Measurements from ENCODE around the gene AKAP7. TPM values are rescaled to one million over a fixed set of nuclear protein-coding genes. Genes with fewer than 3 reads are reported as not detected.

AKAP7 gene
- total RNA-seq, 1 experiment from 2014 or later = 3.1 TPM

DNA sequence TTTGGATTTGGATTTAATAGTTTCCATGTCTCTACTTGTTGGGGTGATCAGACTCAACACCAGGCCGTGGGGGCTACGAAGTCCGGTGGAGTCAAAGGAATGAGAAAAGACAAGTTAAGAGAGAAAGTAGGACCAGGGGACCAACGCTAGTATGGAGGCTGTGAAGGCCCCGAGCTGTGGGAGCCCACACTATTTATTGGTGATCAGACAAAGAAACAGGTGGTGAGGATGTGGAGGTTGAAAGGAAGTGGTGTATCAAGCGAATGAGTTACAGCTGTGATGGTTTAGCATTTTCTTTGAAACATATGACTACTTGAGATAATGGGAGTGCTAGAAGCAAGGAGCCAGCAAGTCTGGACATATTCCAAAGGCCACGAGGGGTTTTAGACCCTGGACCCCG is 62.4 kb downstream of the AKAP7 start:
- no peak for ATAC-seq
- no peaks in the 10 kb centered on the region for H3K79me2 ChIP-seq (ENCODE audit: insufficient read depth, low read length)
- H3K9ac ChIP-seq (ENCODE audit: low read length) = no peak overlapping the region
- H3K9me3 ChIP-seq (ENCODE audit: control insufficient read depth in 1 of 2, insufficient read depth in 1 of 2, low read depth in 1 of 2, low read length in 2 of 2) = no peaks in the 10 kb centered on the region
- intact Hi-C loops (cut with micrococcal nuclease) = no loop called here
- H3K4me3 ChIP-seq (replicated peaks in 1 of 2; ENCODE audit: low read depth in 1 of 2, low read length in 2 of 2) = no peak overlapping the region
- H3K9me2 ChIP-seq (ENCODE audit: insufficient read depth) = no peaks in the 10 kb centered on the region
- TF ChIP-seq, protein P1, sequence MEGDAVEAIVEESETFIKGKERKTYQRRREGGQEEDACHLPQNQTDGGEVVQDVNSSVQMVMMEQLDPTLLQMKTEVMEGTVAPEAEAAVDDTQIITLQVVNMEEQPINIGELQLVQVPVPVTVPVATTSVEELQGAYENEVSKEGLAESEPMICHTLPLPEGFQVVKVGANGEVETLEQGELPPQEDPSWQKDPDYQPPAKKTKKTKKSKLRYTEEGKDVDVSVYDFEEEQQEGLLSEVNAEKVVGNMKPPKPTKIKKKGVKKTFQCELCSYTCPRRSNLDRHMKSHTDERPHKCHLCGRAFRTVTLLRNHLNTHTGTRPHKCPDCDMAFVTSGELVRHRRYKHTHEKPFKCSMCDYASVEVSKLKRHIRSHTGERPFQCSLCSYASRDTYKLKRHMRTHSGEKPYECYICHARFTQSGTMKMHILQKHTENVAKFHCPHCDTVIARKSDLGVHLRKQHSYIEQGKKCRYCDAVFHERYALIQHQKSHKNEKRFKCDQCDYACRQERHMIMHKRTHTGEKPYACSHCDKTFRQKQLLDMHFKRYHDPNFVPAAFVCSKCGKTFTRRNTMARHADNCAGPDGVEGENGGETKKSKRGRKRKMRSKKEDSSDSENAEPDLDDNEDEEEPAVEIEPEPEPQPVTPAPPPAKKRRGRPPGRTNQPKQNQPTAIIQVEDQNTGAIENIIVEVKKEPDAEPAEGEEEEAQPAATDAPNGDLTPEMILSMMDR (IDR thresholded peaks at IDR 0.05 in 2 of 3, conservative IDR thresholded peaks at IDR 0.05 in 1 of 3; ENCODE audit: borderline replicate concordance in 1 of 3, insufficient read depth in 1 of 3, low read depth in 2 of 3, low read length in 2 of 3) = no peak
- TF ChIP-seq EZH2 (IDR thresholded peaks at IDR 0.05) = no peak
- TF ChIP-seq CBX3 (IDR thresholded peaks at IDR 0.05; ENCODE audit: low read depth) = no peak
- TF ChIP-seq, protein P2, sequence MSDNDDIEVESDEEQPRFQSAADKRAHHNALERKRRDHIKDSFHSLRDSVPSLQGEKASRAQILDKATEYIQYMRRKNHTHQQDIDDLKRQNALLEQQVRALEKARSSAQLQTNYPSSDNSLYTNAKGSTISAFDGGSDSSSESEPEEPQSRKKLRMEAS (IDR thresholded peaks at IDR 0.05) = no peak
- no peak for TF ChIP-seq ELF1 (IDR thresholded peaks at IDR 0.05; ENCODE audit: borderline replicate concordance, low read depth)
- TF ChIP-seq YY1 (IDR thresholded peaks at IDR 0.05; ENCODE audit: extremely low read depth, insufficient replicate concordance, low read depth, low read length) = no peak
- TF ChIP-seq, protein P3, sequence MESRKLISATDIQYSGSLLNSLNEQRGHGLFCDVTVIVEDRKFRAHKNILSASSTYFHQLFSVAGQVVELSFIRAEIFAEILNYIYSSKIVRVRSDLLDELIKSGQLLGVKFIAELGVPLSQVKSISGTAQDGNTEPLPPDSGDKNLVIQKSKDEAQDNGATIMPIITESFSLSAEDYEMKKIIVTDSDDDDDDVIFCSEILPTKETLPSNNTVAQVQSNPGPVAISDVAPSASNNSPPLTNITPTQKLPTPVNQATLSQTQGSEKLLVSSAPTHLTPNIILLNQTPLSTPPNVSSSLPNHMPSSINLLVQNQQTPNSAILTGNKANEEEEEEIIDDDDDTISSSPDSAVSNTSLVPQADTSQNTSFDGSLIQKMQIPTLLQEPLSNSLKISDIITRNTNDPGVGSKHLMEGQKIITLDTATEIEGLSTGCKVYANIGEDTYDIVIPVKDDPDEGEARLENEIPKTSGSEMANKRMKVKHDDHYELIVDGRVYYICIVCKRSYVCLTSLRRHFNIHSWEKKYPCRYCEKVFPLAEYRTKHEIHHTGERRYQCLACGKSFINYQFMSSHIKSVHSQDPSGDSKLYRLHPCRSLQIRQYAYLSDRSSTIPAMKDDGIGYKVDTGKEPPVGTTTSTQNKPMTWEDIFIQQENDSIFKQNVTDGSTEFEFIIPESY (IDR thresholded peaks at IDR 0.05; ENCODE audit: extremely low read depth, insufficient replicate concordance, low read length) = no peak
- no peak for TF ChIP-seq EGR1 (IDR thresholded peaks at IDR 0.05; ENCODE audit: low read depth)
- no peak for TF ChIP-seq FOSL1 (IDR thresholded peaks at IDR 0.05; ENCODE audit: low read depth)
- no peak for TF ChIP-seq SRF (IDR thresholded peaks at IDR 0.05; ENCODE audit: low read depth)
- TF ChIP-seq ZNF274 (IDR thresholded peaks at IDR 0.05; ENCODE audit: low read depth, low read length) = no peak
- TF ChIP-seq JUND (IDR thresholded peaks at IDR 0.05) = no peak
- no peak for TF ChIP-seq POLR2AphosphoS5 (IDR thresholded peaks at IDR 0.05; ENCODE audit: low read depth, low read length)
- no peak for TF ChIP-seq SIN3A (IDR thresholded peaks at IDR 0.05; ENCODE audit: low read depth)
- TF ChIP-seq, protein P4, sequence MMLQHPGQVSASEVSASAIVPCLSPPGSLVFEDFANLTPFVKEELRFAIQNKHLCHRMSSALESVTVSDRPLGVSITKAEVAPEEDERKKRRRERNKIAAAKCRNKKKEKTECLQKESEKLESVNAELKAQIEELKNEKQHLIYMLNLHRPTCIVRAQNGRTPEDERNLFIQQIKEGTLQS (IDR thresholded peaks at IDR 0.05) = no peak
- no peak for TF ChIP-seq ZFX (IDR thresholded peaks at IDR 0.05)
- no peak for TF ChIP-seq CEBPB (IDR thresholded peaks at IDR 0.05; ENCODE audit: low read depth)
- TF ChIP-seq, protein P5, sequence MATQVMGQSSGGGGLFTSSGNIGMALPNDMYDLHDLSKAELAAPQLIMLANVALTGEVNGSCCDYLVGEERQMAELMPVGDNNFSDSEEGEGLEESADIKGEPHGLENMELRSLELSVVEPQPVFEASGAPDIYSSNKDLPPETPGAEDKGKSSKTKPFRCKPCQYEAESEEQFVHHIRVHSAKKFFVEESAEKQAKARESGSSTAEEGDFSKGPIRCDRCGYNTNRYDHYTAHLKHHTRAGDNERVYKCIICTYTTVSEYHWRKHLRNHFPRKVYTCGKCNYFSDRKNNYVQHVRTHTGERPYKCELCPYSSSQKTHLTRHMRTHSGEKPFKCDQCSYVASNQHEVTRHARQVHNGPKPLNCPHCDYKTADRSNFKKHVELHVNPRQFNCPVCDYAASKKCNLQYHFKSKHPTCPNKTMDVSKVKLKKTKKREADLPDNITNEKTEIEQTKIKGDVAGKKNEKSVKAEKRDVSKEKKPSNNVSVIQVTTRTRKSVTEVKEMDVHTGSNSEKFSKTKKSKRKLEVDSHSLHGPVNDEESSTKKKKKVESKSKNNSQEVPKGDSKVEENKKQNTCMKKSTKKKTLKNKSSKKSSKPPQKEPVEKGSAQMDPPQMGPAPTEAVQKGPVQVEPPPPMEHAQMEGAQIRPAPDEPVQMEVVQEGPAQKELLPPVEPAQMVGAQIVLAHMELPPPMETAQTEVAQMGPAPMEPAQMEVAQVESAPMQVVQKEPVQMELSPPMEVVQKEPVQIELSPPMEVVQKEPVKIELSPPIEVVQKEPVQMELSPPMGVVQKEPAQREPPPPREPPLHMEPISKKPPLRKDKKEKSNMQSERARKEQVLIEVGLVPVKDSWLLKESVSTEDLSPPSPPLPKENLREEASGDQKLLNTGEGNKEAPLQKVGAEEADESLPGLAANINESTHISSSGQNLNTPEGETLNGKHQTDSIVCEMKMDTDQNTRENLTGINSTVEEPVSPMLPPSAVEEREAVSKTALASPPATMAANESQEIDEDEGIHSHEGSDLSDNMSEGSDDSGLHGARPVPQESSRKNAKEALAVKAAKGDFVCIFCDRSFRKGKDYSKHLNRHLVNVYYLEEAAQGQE (IDR thresholded peaks at IDR 0.05; ENCODE audit: low read depth) = no peak
- CTCF ChIA-PET = no interaction called here
- H3K4me1 ChIP-seq (ENCODE audit: control insufficient read depth in 1 of 2, insufficient read depth in 2 of 2, low read length in 2 of 2) = no peaks in the 10 kb centered on the region
- RAD21 ChIA-PET (ENCODE audit: low non-redundant PET in 1 of 2, low total read pairs in 2 of 2, uncharacterized antibody in 2 of 2, unreplicated experiment in 2 of 2) = no interaction called here
- no peak overlapping the region for H2AFZ ChIP-seq (ENCODE audit: low read depth, low read length, poor library complexity, severe bottlenecking)
- H3K27ac ChIP-seq (ENCODE audit: low read depth, low read length) = no peak overlapping the region
- no TSS peak for BruUV-seq (replicated peaks)
- POLR2A ChIA-PET = no interaction called here
- no peak for DNase-seq (ENCODE audit: low read depth, low spot score)
- H4K20me1 ChIP-seq (ENCODE audit: insufficient read depth) = no peaks in the 10 kb centered on the region
- no peaks in the 10 kb centered on the region for H3K36me3 ChIP-seq (ENCODE audit: control insufficient read depth in 1 of 2, insufficient read depth in 2 of 2, low read length in 2 of 2)
- H3K27me3 ChIP-seq (ENCODE audit: insufficient read depth, low read length) = no peaks in the 10 kb centered on the region
- no peak overlapping the region for H3K4me2 ChIP-seq (ENCODE audit: low read length)
